ENCODE data around the gene COL2A1.

COL2A1 gene

GRCh38 chr12:48029491-48030172 is 25.4 kb upstream of the COL2A1 start:
- Histone ChIP-seq H3K36me3 (ENCODE audit: insufficient read depth, low read length) (no peaks in the 10 kb centered on the region), H3K27ac (ENCODE audit: low read depth, low read length) (no peak overlapping the region), H3K27me3 (ENCODE audit: control insufficient read depth in 1 of 2, insufficient read depth in 2 of 2, low read length in 2 of 2) (peaks cover 0 to under 1% of the 10 kb centered on the region in 2 donors), H3K4me3 (ENCODE audit: low read depth in 1 of 2, low read length in 2 of 2) (no peak overlapping the region), H3K4me1 (ENCODE audit: insufficient read depth, low read length) (no peaks in the 10 kb centered on the region), H3K9me3 (ENCODE audit: low read length) (no peaks in the 10 kb centered on the region), H3K9ac (ENCODE audit: low read length) (no peak overlapping the region)

GRCh38 chr12:48028541-48029431 is 24.5 kb upstream of the COL2A1 start:
- no peak overlapping the region for H3K9ac ChIP-seq (ENCODE audit: low read length)

GRCh38 chr12:48027183-48028002 is 23.1 kb upstream of the COL2A1 start:
- H3K9ac ChIP-seq (ENCODE audit: low read length), result no peak overlapping the region
- no peaks in the 10 kb centered on the region for H3K27me3 ChIP-seq (ENCODE audit: control insufficient read depth in 1 of 2, insufficient read depth in 2 of 2, low read length in 2 of 2)
- no peak overlapping the region for H3K27ac ChIP-seq (ENCODE audit: low read depth, low read length)
- no peaks in the 10 kb centered on the region for H3K4me1 ChIP-seq (ENCODE audit: insufficient read depth, low read length)
- no peaks in the 10 kb centered on the region for H3K36me3 ChIP-seq (ENCODE audit: insufficient read depth, low read length)
- no peak overlapping the region for H3K4me3 ChIP-seq (ENCODE audit: low read depth in 1 of 2, low read length in 2 of 2)
- no peaks in the 10 kb centered on the region for H3K9me3 ChIP-seq (ENCODE audit: low read length)

More at GRCh38 chr12:48028541-48029431, 24.5 kb upstream of the COL2A1 start:
- Histone ChIP-seq H3K9me3 (ENCODE audit: low read length) (no peaks in the 10 kb centered on the region), H3K4me3 (ENCODE audit: low read depth in 1 of 2, low read length in 2 of 2) (no peak overlapping the region), H3K36me3 (ENCODE audit: insufficient read depth, low read length) (no peaks in the 10 kb centered on the region), H3K27me3 (ENCODE audit: control insufficient read depth in 1 of 2, insufficient read depth in 2 of 2, low read length in 2 of 2) (no peaks in the 10 kb centered on the region), H3K27ac (ENCODE audit: low read depth, low read length) (no peak overlapping the region), H3K4me1 (ENCODE audit: insufficient read depth, low read length) (no peaks in the 10 kb centered on the region)

GRCh38 chr12:48026060-48026827 is 22.0 kb upstream of the COL2A1 start:
- H3K9me3 ChIP-seq (ENCODE audit: low read length), result no peaks in the 10 kb centered on the region
- no peaks in the 10 kb centered on the region for H3K27me3 ChIP-seq (ENCODE audit: control insufficient read depth in 1 of 2, insufficient read depth in 2 of 2, low read length in 2 of 2)

GRCh38 chr12:48025281-48025680 is 21.0 kb upstream of the COL2A1 start:
- no peaks in the 10 kb centered on the region for H3K27me3 ChIP-seq (ENCODE audit: control insufficient read depth in 1 of 2, insufficient read depth in 2 of 2, low read length in 2 of 2)
- H3K4me1 ChIP-seq (ENCODE audit: insufficient read depth, low read length), result no peaks in the 10 kb centered on the region
- no peak overlapping the region for H3K27ac ChIP-seq (ENCODE audit: low read depth, low read length)
- H3K9me3 ChIP-seq (ENCODE audit: low read length), result no peaks in the 10 kb centered on the region
- no peak overlapping the region for H3K9ac ChIP-seq (ENCODE audit: low read length)
- no peaks in the 10 kb centered on the region for H3K36me3 ChIP-seq (ENCODE audit: insufficient read depth, low read length)
- no peak overlapping the region for H3K4me3 ChIP-seq (ENCODE audit: low read depth in 1 of 2, low read length in 2 of 2)

More at GRCh38 chr12:48026060-48026827, 22.0 kb upstream of the COL2A1 start:
- Histone ChIP-seq H3K27ac (ENCODE audit: low read depth, low read length) (no peak overlapping the region), H3K4me1 (ENCODE audit: insufficient read depth, low read length) (no peaks in the 10 kb centered on the region), H3K36me3 (ENCODE audit: insufficient read depth, low read length) (no peaks in the 10 kb centered on the region), H3K4me3 (ENCODE audit: low read depth in 1 of 2, low read length in 2 of 2) (no peak overlapping the region), H3K9ac (ENCODE audit: low read length) (no peak overlapping the region)

- Histone ChIP-seq H3K27me3 (ENCODE audit: control insufficient read depth in 1 of 2, insufficient read depth in 2 of 2, low read length in 2 of 2) (no peaks in the 10 kb centered on the region), H3K4me1 (ENCODE audit: insufficient read depth, low read length) (no peaks in the 10 kb centered on the region), H3K36me3 (ENCODE audit: insufficient read depth, low read length) (no peaks in the 10 kb centered on the region), H3K9ac (ENCODE audit: low read length) (no peak overlapping the region), H3K27ac (ENCODE audit: low read depth, low read length) (no peak overlapping the region), H3K9me3 (ENCODE audit: low read length) (no peaks in the 10 kb centered on the region), H3K4me3 (ENCODE audit: low read depth in 1 of 2, low read length in 2 of 2) (no peak overlapping the region)
These were observed 20.5 kb upstream of the COL2A1 start for GRCh38 chr12:48024735-48025134.

- Histone ChIP-seq H3K27ac (ENCODE audit: low read depth, low read length) (no peak overlapping the region), H3K4me3 (ENCODE audit: low read depth in 1 of 2, low read length in 2 of 2) (no peak overlapping the region), H3K4me1 (ENCODE audit: insufficient read depth, low read length) (no peaks in the 10 kb centered on the region), H3K9me3 (ENCODE audit: low read length) (no peaks in the 10 kb centered on the region), H3K27me3 (ENCODE audit: control insufficient read depth in 1 of 2, insufficient read depth in 2 of 2, low read length in 2 of 2) (no peaks in the 10 kb centered on the region), H3K36me3 (ENCODE audit: insufficient read depth, low read length) (no peaks in the 10 kb centered on the region), H3K9ac (ENCODE audit: low read length) (no peak overlapping the region)
These were observed 19.1 kb upstream of the COL2A1 start for GRCh38 chr12:48023386-48023785.

GRCh38 chr12:48022676-48023385 is 18.6 kb upstream of the COL2A1 start:
- Histone ChIP-seq H3K9ac (ENCODE audit: low read length) (no peak overlapping the region), H3K27ac (ENCODE audit: low read depth, low read length) (no peak overlapping the region), H3K9me3 (ENCODE audit: low read length) (no peaks in the 10 kb centered on the region), H3K4me1 (ENCODE audit: insufficient read depth, low read length) (no peaks in the 10 kb centered on the region), H3K36me3 (ENCODE audit: insufficient read depth, low read length) (no peaks in the 10 kb centered on the region), H3K27me3 (ENCODE audit: control insufficient read depth in 1 of 2, insufficient read depth in 2 of 2, low read length in 2 of 2) (no peaks in the 10 kb centered on the region), H3K4me3 (ENCODE audit: low read depth in 1 of 2, low read length in 2 of 2) (no peak overlapping the region)

GRCh38 chr12:48022180-48022521 is 17.9 kb upstream of the COL2A1 start:
- Histone ChIP-seq H3K4me1 (ENCODE audit: insufficient read depth, low read length) (no peaks in the 10 kb centered on the region), H3K4me3 (ENCODE audit: low read depth in 1 of 2, low read length in 2 of 2) (no peak overlapping the region), H3K36me3 (ENCODE audit: insufficient read depth, low read length) (no peaks in the 10 kb centered on the region), H3K27ac (ENCODE audit: low read depth, low read length) (no peak overlapping the region), H3K9ac (ENCODE audit: low read length) (no peak overlapping the region), H3K27me3 (ENCODE audit: control insufficient read depth in 1 of 2, insufficient read depth in 2 of 2, low read length in 2 of 2) (no peaks in the 10 kb centered on the region), H3K9me3 (ENCODE audit: low read length) (no peaks in the 10 kb centered on the region)

GRCh38 chr12:48021485-48022179 is 17.4 kb upstream of the COL2A1 start:
- Histone ChIP-seq H3K9ac (ENCODE audit: low read length) (no peak overlapping the region), H3K9me3 (ENCODE audit: low read length) (no peaks in the 10 kb centered on the region), H3K4me1 (ENCODE audit: insufficient read depth, low read length) (no peaks in the 10 kb centered on the region), H3K27me3 (ENCODE audit: control insufficient read depth in 1 of 2, insufficient read depth in 2 of 2, low read length in 2 of 2) (no peaks in the 10 kb centered on the region), H3K4me3 (ENCODE audit: low read depth in 1 of 2, low read length in 2 of 2) (no peak overlapping the region), H3K36me3 (ENCODE audit: insufficient read depth, low read length) (no peaks in the 10 kb centered on the region), H3K27ac (ENCODE audit: low read depth, low read length) (no peak overlapping the region)

Data from muscle layer of colon (tissue), 2 donors.